ENCODE results near the gene GLRA3. TPM values are rescaled to one million over a fixed set of nuclear protein-coding genes. Genes with fewer than 3 reads are reported as not detected.
"Not testable (repeated sequence)": the region's sequence is repeated elsewhere in the genome, so short reads cannot be mapped to it uniquely, and the experiment has no call there.

GLRA3 gene
- total RNA-seq, 2 experiments from 2014 or later = not detected

DNA sequence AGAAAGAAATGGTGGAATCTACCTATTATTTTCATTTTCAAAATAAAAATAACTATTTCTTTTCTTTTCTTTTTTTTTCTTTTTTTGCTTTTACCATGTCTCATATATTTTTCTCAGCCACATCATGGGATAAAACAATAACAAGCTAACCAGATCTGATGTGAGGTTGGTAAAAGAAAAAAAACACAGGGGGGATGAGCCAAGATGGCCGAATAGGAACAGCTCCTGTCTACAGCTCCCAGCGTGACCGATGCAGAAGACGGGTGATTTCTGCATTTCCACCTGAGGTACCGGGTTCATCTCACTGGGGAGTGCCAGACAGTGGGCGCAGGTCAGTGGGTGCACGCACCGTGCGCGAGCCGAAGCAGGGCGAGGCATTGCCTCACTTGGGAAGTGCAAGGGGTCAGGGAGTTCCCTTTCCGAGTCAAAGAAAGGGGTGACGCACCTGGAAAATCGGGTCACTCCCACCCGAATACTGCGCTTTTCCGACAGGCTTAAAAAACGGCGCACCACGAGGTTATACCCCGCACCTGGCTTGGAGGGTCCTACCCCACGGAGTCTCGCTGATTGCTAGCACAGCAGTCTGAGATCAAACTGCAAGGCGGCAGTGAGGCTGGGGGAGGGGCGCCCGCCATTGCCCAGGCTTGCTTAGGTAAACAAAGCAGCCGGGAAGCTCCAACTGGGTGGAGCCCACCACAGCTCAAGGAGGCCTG lies 50.6 kb downstream of the GLRA3 start:
- H3K4me3 Mint-ChIP-seq; H3K36me3 Mint-ChIP-seq (ENCODE audit: low read depth); H3K27me3 Mint-ChIP-seq; CTCF ChIA-PET; H3K9me3 Mint-ChIP-seq; POLR2A ChIA-PET; H3K4me1 Mint-ChIP-seq; DNase-seq; H3K27ac Mint-ChIP-seq: not testable (repeated sequence)

GRCh38 chr4:174775366-174775765 lies 53.7 kb downstream of the GLRA3 start:
- no peaks in the 10 kb centered on the region for H3K36me3 Mint-ChIP-seq (ENCODE audit: low read depth)
- POLR2A ChIA-PET = no interaction called here
- H3K27me3 Mint-ChIP-seq = no peaks in the 10 kb centered on the region
- DNase-seq = no peak
- CTCF ChIA-PET = no interaction called here
- no peaks in the 10 kb centered on the region for H3K4me1 Mint-ChIP-seq
- H3K4me3 Mint-ChIP-seq = no peak overlapping the region
- H3K9me3 Mint-ChIP-seq = peaks cover 4% of the 10 kb centered on the region
- no peak overlapping the region for H3K27ac Mint-ChIP-seq

- ChIA-PET CTCF (interaction anchor here (0.7 kb wide), 1 partner anchor 9 kb away, joined by 4 read pairs; no protein-coding TSS in a partner anchor), POLR2A (no interaction called here)
- no peaks in the 10 kb centered on the region for H3K27me3 Mint-ChIP-seq
- no peaks in the 10 kb centered on the region for H3K36me3 Mint-ChIP-seq (ENCODE audit: low read depth)
- H3K9me3 Mint-ChIP-seq = no peaks in the 10 kb centered on the region
- no peak overlapping the region for H3K27ac Mint-ChIP-seq
- no peak for DNase-seq
- H3K4me1 Mint-ChIP-seq = no peaks in the 10 kb centered on the region
- H3K4me3 Mint-ChIP-seq = no peak overlapping the region
These were observed 64.8 kb downstream of the GLRA3 start for GRCh38 chr4:174764105-174764729.

DNA sequence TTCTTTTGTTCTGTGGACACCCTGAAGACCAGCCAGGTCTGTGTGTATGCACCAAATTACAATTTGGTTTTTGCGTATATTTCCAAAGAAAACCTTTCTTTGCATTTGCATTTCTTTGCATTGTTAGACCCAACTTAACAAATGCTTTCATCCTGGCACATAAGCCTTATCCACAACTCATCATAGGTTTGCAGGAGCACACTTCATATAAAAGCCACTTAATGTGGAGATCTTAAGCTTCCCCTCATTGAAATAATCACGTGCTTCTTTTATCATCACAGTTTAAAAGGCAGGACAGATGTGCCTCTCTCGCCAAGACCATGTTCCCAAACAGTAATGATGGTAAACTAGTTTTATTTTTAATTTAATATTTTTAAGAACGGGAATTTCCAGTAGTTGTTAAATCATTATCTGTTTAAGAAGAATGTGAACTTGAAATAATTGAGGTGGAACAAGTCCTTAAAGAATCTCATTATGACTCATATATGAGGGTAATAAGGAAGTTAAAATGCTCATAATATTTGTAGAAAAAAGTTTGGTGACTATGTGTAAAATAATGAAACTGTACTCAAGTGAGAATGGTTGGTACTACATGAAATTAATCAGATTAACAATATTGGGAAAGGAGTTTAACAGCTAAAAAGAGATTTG lies 65.5 kb downstream of the GLRA3 start:
- Mint-ChIP-seq H3K36me3 (ENCODE audit: low read depth) (no peaks in the 10 kb centered on the region), H3K4me3 (no peak overlapping the region), H3K9me3 (no peaks in the 10 kb centered on the region), H3K4me1 (no peaks in the 10 kb centered on the region), H3K27ac (no peak overlapping the region), H3K27me3 (no peaks in the 10 kb centered on the region)
- DNase-seq = no peak
- ChIA-PET POLR2A (no interaction called here), CTCF (no interaction called here)

GRCh38 chr4:174761451-174761850 lies 67.6 kb downstream of the GLRA3 start:
- Mint-ChIP-seq H3K4me1 (no peaks in the 10 kb centered on the region), H3K9me3 (no peaks in the 10 kb centered on the region), H3K4me3 (no peak overlapping the region), H3K27me3 (no peaks in the 10 kb centered on the region), H3K36me3 (ENCODE audit: low read depth) (no peaks in the 10 kb centered on the region), H3K27ac (no peak overlapping the region)
- POLR2A ChIA-PET = no interaction called here
- CTCF ChIA-PET = no interaction called here
- no peak for DNase-seq

DNA sequence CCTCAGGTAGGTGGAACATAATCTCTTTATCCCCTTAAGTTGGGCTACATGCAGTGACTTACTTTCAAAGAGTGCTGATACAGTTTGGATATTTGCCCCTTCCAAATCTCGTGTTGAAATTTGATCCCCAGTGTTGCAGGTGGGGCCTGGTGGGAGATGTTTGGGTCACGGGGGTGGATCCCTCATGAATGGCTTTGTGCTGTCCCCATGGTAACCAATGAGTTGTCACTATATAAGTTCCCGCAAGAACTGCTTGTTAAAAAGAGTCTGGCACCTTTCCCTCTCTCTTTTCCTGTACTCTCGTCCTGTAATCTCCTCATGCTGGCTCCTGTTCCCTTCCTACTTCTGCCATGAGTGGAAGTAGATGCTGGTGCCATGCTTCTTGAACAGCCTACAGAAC lies 71.3 kb downstream of the GLRA3 start:
- H3K4me1 Mint-ChIP-seq = no peaks in the 10 kb centered on the region
- no peaks in the 10 kb centered on the region for H3K36me3 Mint-ChIP-seq (ENCODE audit: low read depth)
- H3K27me3 Mint-ChIP-seq = no peaks in the 10 kb centered on the region
- no peak for DNase-seq
- no peak overlapping the region for H3K27ac Mint-ChIP-seq
- H3K9me3 Mint-ChIP-seq = no peaks in the 10 kb centered on the region
- CTCF ChIA-PET = no interaction called here
- H3K4me3 Mint-ChIP-seq = no peak overlapping the region
- POLR2A ChIA-PET = no interaction called here

DNA sequence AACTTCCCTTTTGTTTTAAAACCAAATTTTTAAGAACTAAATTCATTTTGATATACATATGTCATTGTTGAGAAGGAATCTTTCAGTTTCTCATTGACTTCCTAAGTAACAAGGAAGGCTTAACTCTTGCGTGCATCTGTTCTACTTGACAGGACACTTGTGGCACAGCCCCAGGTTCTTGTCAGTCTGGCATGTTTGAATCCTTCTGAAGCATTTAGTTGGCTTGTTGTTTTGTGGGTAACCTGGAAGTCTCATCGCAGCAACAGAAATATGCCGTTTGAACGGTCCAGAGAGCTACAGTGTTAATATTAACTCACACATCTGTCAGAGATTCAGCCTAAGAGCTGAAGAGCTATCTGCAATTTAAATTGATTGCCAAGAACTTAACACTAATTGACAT lies 76.0 kb downstream of the GLRA3 start:
- DNase-seq = no peak
- CTCF ChIA-PET = no interaction called here
- POLR2A ChIA-PET = no interaction called here
- no peaks in the 10 kb centered on the region for H3K4me1 Mint-ChIP-seq
- no peaks in the 10 kb centered on the region for H3K36me3 Mint-ChIP-seq (ENCODE audit: low read depth)
- no peaks in the 10 kb centered on the region for H3K27me3 Mint-ChIP-seq
- H3K9me3 Mint-ChIP-seq = no peaks in the 10 kb centered on the region
- no peak overlapping the region for H3K27ac Mint-ChIP-seq
- no peak overlapping the region for H3K4me3 Mint-ChIP-seq

- Mint-ChIP-seq H3K27me3 (no peaks in the 10 kb centered on the region), H3K36me3 (ENCODE audit: low read depth) (no peaks in the 10 kb centered on the region), H3K9me3 (no peaks in the 10 kb centered on the region), H3K27ac (no peak overlapping the region), H3K4me3 (no peak overlapping the region), H3K4me1 (no peaks in the 10 kb centered on the region)
- ChIA-PET CTCF (no interaction called here), POLR2A (no interaction called here)
- DNase-seq = no peak
These were observed 77.0 kb downstream of the GLRA3 start for GRCh38 chr4:174752026-174752425.

- Mint-ChIP-seq H3K4me3 (no peak overlapping the region), H3K36me3 (ENCODE audit: low read depth) (no peaks in the 10 kb centered on the region)
- POLR2A ChIA-PET = no interaction called here
These were observed 80.0 kb downstream of the GLRA3 start for GRCh38 chr4:174749091-174749490.

DNA sequence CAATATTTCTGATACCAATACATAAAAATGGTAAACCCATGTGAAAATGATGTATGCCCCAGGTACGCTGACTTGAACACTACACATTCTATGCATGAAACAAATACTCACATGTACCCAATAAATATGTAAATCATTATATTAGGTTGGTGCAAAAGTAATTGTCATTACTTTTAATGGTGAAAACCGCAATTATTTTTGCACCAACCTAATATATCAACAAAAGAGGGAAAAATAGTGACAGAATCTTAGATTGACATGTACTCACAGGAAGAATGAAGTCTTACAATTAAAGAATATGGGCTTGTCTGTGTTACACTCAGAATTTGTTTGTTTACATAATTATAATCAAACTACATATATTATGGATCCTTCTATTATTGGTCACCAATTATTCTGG lies 82.3 kb downstream of the GLRA3 start:
- Mint-ChIP-seq H3K36me3 (ENCODE audit: low read depth) (no peaks in the 10 kb centered on the region), H3K4me3 (no peak overlapping the region), H3K27ac (no peak overlapping the region), H3K9me3 (peaks cover 2% of the 10 kb centered on the region), H3K4me1 (no peaks in the 10 kb centered on the region), H3K27me3 (no peaks in the 10 kb centered on the region)
- no peak for DNase-seq
- ChIA-PET POLR2A (no interaction called here), CTCF (no interaction called here)

More at GRCh38 chr4:174749091-174749490, 80.0 kb downstream of the GLRA3 start:
- no peak for DNase-seq
- H3K4me1 Mint-ChIP-seq = no peaks in the 10 kb centered on the region
- CTCF ChIA-PET = no interaction called here
- H3K27me3 Mint-ChIP-seq = no peaks in the 10 kb centered on the region
- peaks cover 2% of the 10 kb centered on the region for H3K9me3 Mint-ChIP-seq
- H3K27ac Mint-ChIP-seq = no peak overlapping the region

DNA sequence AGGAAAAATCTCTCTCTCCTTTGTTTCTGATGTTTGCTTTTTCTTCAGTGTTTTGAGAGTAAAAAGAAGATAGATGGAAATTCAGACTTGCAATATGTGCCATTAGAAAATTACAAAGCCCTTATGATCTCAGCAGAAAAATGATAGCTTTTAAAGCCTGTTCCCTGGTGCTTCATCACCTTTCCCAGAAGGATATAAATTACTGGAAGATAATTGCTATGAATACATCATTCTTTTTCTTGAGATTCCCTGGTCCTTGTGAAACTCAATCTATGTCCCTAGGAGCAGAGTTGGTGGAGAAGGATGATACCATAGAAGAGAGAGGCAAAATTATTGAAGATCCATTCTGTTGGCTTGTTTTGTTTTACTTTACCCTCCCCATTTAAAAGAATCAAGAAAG lies 86.5 kb downstream of the GLRA3 start:
- no peaks in the 10 kb centered on the region for H3K36me3 Mint-ChIP-seq (ENCODE audit: low read depth)
- no peak overlapping the region for H3K27ac Mint-ChIP-seq
- ChIA-PET CTCF (no interaction called here), POLR2A (no interaction called here)
- peaks cover 2% of the 10 kb centered on the region for H3K9me3 Mint-ChIP-seq
- H3K27me3 Mint-ChIP-seq = no peaks in the 10 kb centered on the region
- no peaks in the 10 kb centered on the region for H3K4me1 Mint-ChIP-seq
- no peak overlapping the region for H3K4me3 Mint-ChIP-seq
- no peak for DNase-seq

DNA sequence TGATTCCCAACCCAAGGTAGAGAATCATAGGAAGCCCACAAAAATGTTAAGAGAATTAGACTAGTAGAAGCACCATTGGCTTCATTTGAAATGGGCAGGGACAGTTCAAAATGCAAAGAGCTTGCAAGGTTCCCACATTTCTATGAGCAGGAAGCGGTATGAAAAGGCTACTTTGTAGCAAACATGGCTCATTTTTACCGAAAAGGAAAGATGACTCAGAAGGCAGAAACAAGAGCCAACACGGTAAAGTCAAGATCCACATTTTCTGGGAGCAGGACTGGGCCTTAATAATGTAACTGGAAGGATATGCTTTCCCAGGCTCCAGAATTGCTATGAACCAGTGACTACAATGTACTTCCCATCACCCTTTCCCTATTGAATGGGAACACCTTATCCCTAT lies 89.5 kb downstream of the GLRA3 start:
- CTCF ChIA-PET = no interaction called here
- Mint-ChIP-seq H3K27me3 (no peaks in the 10 kb centered on the region), H3K9me3 (no peaks in the 10 kb centered on the region), H3K27ac (no peak overlapping the region), H3K4me3 (no peak overlapping the region), H3K36me3 (ENCODE audit: low read depth) (no peaks in the 10 kb centered on the region), H3K4me1 (no peaks in the 10 kb centered on the region)
- POLR2A ChIA-PET = no interaction called here
- DNase-seq = no peak

DNA sequence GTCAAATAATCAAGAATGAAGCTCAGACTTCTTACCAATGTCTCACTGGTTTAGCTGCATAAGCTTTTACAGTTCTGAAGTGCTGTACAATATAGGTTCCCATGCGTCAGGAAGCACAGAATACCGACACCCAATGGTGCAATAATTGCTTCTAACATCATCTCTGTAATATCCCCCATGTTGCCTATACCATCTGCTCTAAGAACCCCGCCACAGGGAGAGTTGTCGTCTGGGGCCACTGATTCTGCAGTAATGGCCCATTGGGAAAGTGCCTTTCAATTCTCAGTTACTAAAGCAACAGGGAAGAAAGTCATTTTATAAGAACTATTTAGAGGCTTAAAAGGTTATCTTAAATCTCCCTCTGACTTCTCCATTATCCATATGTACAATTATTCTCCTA lies 94.9 kb downstream of the GLRA3 start:
- H3K9me3 Mint-ChIP-seq = no peaks in the 10 kb centered on the region
- H3K4me1 Mint-ChIP-seq = no peaks in the 10 kb centered on the region
- no peaks in the 10 kb centered on the region for H3K27me3 Mint-ChIP-seq
- no peaks in the 10 kb centered on the region for H3K36me3 Mint-ChIP-seq (ENCODE audit: low read depth)
- POLR2A ChIA-PET = no interaction called here
- CTCF ChIA-PET = interaction anchor here (1.4 kb wide), 1 partner anchor 19 kb away, joined by 3 read pairs; no protein-coding TSS in a partner anchor
- no peak overlapping the region for H3K4me3 Mint-ChIP-seq
- no peak for DNase-seq
- no peak overlapping the region for H3K27ac Mint-ChIP-seq

DNA sequence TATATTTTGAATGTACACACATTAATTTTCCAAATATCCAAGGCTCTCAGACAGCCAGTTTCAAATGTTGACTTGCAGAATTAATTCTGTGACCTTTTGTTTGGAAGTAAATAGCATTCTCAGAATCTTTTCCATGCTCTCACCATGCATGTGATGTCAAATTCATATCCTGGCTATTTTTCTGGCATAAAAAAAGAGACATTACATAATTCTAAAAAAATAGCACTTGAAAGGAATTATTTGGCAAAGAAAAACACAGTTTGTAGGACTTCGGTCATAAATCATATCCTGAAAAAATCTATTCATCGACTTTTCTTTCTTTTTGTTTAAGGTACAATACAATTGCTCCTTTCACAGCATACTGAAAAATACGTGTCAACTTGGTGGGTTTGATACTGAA lies 111.2 kb downstream of the GLRA3 start:
- Mint-ChIP-seq H3K4me3 (no peak overlapping the region), H3K27ac (no peak overlapping the region), H3K4me1 (no peaks in the 10 kb centered on the region), H3K36me3 (ENCODE audit: low read depth) (no peaks in the 10 kb centered on the region), H3K27me3 (no peaks in the 10 kb centered on the region), H3K9me3 (no peaks in the 10 kb centered on the region)
- POLR2A ChIA-PET = no interaction called here
- DNase-seq = no peak
- CTCF ChIA-PET = no interaction called here

All from activated CD4-positive, alpha-beta memory T cell treated with anti-CD3 and anti-CD28 coated beads, Interleukin-2, amount 10 ng/mL, durations not matched to agents 7 days and 5 days (primary cell).